NB4 (cell line): ENCODE results near the gene C6orf62.
"Not testable (repeated sequence)": the region's sequence is repeated elsewhere in the genome, so short reads cannot be mapped to it uniquely, and the experiment has no call there.

ENCODE experiments used
- CTCF ChIP-seq: IDR thresholded peaks from one replicate; pipeline ENCODE4 v1.5.1; 2012; ENCODE audit warnings: low read depth, low read length
- POLR2A ChIP-seq: IDR thresholded peaks from 2 replicates; pipeline ENCODE4 v1.6.1; 2011; ENCODE audit warnings: mild to moderate bottlenecking; ENCODE audit not compliant: insufficient read length; ENCODE audit errors: extremely low read depth

GRCh38 chr6:24765968-24766367 is 47.0 kb upstream of the C6orf62 start:
- TF ChIP-seq CTCF, POLR2A: not testable (repeated sequence)
